Smooth muscle cell (in vitro differentiated cells): Measurements from ENCODE around the gene RFPL3. TPM values are rescaled to one million over a fixed set of nuclear protein-coding genes. Genes with fewer than 3 reads are reported as not detected.
A peak's percentile ranks its signal among the peaks of the same experiment; 100 is the strongest.

Experiments
- DNase-seq: peaks from one replicate; lab custom pipeline; 2025; ENCODE audit not compliant: unreplicated experiment; lab: John Stamatoyannopoulos, UW
- H2AFZ ChIP-seq: fragments of 200-600 bp; sonication (generic); 2 replicates; pipeline ENCODE4 v1.6.0; 2016; ENCODE audit warnings: antibody characterized with exemption, low read depth, mild to moderate bottlenecking
- H3F3A ChIP-seq: fragments of 200-600 bp; sonication (generic); 2 replicates; pipeline ENCODE4 v1.6.0; 2017; ENCODE audit warnings: antibody characterized with exemption, low read depth
- H3K27ac ChIP-seq: fragments of 200-600 bp; sonication (generic); 2 replicates; pipeline ENCODE4 v1.5.1; 2016; ENCODE audit warnings: low read depth, mild to moderate bottlenecking
- H3K27me3 ChIP-seq: fragments of 200-600 bp; sonication (generic); 2 replicates; pipeline ENCODE4 v1.6.1; 2016; ENCODE audit warnings: low read depth, mild to moderate bottlenecking
- H3K36me3 ChIP-seq: fragments of 200-600 bp; sonication (generic); 2 replicates; pipeline ENCODE4 v1.5.1; 2016; ENCODE audit warnings: low read depth
- H3K4me1 ChIP-seq: fragments of 200-600 bp; sonication (generic); 2 replicates; pipeline ENCODE4 v1.5.1; 2016; ENCODE audit warnings: low read depth
- H3K4me2 ChIP-seq: fragments of 200-600 bp; sonication (generic); 2 replicates; pipeline ENCODE4 v1.6.0; 2016; ENCODE audit warnings: mild to moderate bottlenecking
- H3K4me3 ChIP-seq: fragments of 200-600 bp; sonication (generic); 2 replicates; pipeline ENCODE4 v1.5.1; 2016; ENCODE audit warnings: mild to moderate bottlenecking
- H3K79me2 ChIP-seq: fragments of 200-600 bp; sonication (generic); 2 replicates; pipeline ENCODE4 v1.6.0; 2016; ENCODE audit warnings: low read depth, mild to moderate bottlenecking
- H3K9ac ChIP-seq: fragments of 200-600 bp; sonication (generic); 2 replicates; pipeline ENCODE4 v1.6.0; 2016; ENCODE audit warnings: low read depth
- H3K9me3 ChIP-seq: fragments of 200-600 bp; sonication (generic); replicated peaks from 2 replicates; pipeline ENCODE4 v1.5.1; 2016; ENCODE audit warnings: low read depth
- H4K20me1 ChIP-seq: fragments of 200-600 bp; sonication (generic); 2 replicates; pipeline ENCODE4 v1.6.0; 2016; ENCODE audit warnings: low read depth
- CTCF ChIP-seq: fragments of 200-600 bp; sonication (generic); IDR thresholded peaks from 2 replicates; pipeline ENCODE4 v1.5.1; 2017; ENCODE audit warnings: borderline replicate concordance, mild to moderate bottlenecking, antibody characterized with exemption; ENCODE audit not compliant: insufficient read depth, poor library complexity, severe bottlenecking
- WGBS: methylation state at CpG from one replicate; pipeline ENCODE4 v1.1.7; 2016; ENCODE audit warnings: low lambda C conversion rate; 5-methylcytosine and 5-hydroxymethylcytosine counted together
- polyA plus RNA-seq: library from polyadenylated mRNA; unstranded; fragments of >200 nt; fragmentation: Nextera tagmentation; extraction: Ambion mirVana; gene quantifications from 2 replicates; pipeline ENCODE4 v1.2.1, GENCODE V29; 2016
- total RNA-seq: library from RNA; depleted of rRNA; stranded (reverse); fragments of >200 nt; gene quantifications from 2 replicates; pipeline ENCODE4 v1.2.3, GENCODE V29; 2014

RFPL3 gene
- total and polyA plus RNA-seq, 2 experiments from 2014 or later, result 0.26 TPM; not detected in 1

DNA sequence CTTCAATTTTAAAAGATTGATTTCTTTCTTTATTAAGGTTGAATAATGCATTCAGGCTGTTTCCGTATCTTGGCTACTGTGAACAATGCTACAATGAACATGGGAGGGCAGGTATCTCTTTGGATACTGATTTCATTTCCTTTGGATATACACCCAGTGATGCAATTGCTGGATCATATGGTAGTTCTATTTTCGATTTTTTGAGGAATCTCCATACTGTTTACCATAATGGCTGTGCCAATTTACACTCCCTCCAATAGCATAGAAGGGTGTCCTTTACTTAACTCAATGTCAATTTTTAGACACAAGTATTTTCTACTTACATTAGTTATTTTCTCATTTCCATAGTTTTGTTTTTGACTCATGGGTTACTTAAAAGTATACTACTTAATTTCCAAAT is 46.4 kb downstream of the RFPL3 start:
- Histone ChIP-seq H3K4me3 (no peak overlapping the region), H3K9me3 (no peaks in the 10 kb centered on the region), H2AFZ (no peak overlapping the region), H3F3A (no peaks in the 10 kb centered on the region), H3K27me3 (no peaks in the 10 kb centered on the region), H3K36me3 (peaks cover 52% of the 10 kb centered on the region), H4K20me1 (no peaks in the 10 kb centered on the region), H3K4me1 (no peaks in the 10 kb centered on the region), H3K27ac (no peak overlapping the region), H3K79me2 (peaks cover 17% of the 10 kb centered on the region), H3K9ac (no peak overlapping the region), H3K4me2 (no peak overlapping the region)
- TF ChIP-seq CTCF, result no peak
- WGBS, result 96% methylated on average over 2 of the region's 2 CpGs
- no peak for DNase-seq

DNA sequence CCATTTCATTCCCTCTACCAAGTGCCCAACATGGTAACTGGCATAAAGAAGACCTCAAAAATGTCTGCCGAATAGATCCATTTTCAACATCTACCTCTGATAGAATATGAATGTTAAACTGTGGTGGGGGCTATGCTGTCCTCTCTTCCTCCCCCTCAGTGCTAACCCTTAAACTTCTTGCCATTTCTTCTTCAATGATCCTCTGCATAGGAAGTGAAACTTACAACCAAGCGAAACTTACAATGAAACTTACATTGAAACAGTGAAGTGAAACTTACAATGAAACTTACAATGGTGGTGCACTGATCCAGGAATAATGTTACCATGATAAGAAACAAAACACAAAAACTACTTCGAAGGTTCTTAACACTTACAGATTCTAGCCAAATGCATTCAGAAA is 49.6 kb downstream of the RFPL3 start:
- no peak for DNase-seq
- peaks cover 45% of the 10 kb centered on the region for H3K79me2 ChIP-seq
- over 99% methylated on average over 3 of the region's 3 CpGs for WGBS
- no peaks in the 10 kb centered on the region for H3F3A ChIP-seq
- no peaks in the 10 kb centered on the region for H3K9me3 ChIP-seq
- H3K9ac ChIP-seq, result no peak overlapping the region
- no peak overlapping the region for H3K27ac ChIP-seq
- TF ChIP-seq CTCF, result no peak
- H3K36me3 ChIP-seq, result peaks cover 33% of the 10 kb centered on the region
- no peak overlapping the region for H2AFZ ChIP-seq
- no peaks in the 10 kb centered on the region for H3K27me3 ChIP-seq
- H3K4me2 ChIP-seq, result no peak overlapping the region
- H3K4me3 ChIP-seq, result no peak overlapping the region
- peaks cover 15% of the 10 kb centered on the region for H3K4me1 ChIP-seq
- peaks cover 14% of the 10 kb centered on the region for H4K20me1 ChIP-seq

- WGBS, result 48% methylated on average over 2 of the region's 2 CpGs
- Histone ChIP-seq H3K9ac (no peak overlapping the region), H3K27ac (no peak overlapping the region), H4K20me1 (peaks cover 14% of the 10 kb centered on the region), H3K79me2 (peaks cover 45% of the 10 kb centered on the region), H3K4me3 (no peak overlapping the region), H3K27me3 (no peaks in the 10 kb centered on the region), H2AFZ (no peak overlapping the region), H3K4me2 (no peak overlapping the region), H3K4me1 (peaks cover 16% of the 10 kb centered on the region), H3K9me3 (no peaks in the 10 kb centered on the region), H3K36me3 (peaks cover 30% of the 10 kb centered on the region), H3F3A (no peaks in the 10 kb centered on the region)
- TF ChIP-seq CTCF, result no peak
- no peak for DNase-seq
Observed at GRCh38 chr22:32407936-32408335, 50.3 kb downstream of the RFPL3 start.

DNA sequence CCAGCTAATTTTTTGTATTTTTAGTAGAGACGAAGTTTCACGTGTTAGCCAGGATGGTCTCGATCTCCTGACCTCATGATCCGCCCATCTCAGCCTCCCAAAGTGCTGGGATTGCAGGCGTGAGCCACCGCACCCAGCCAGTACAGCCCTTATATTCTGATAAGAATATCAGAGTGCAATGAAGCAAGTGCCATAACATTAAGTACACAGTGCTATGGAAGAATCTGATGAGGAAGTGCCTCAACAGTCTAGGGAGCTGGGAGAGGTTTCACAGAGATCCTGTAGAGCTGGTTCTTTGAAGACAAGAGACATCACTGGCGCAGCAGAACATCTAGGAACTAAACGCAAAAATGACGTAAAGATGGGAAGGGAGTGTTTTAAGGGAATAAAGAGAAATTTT is 52.3 kb downstream of the RFPL3 start:
- H3F3A ChIP-seq, result no peaks in the 10 kb centered on the region
- H3K4me1 ChIP-seq, result peaks cover 16% of the 10 kb centered on the region
- no peaks in the 10 kb centered on the region for H3K27me3 ChIP-seq
- no peaks in the 10 kb centered on the region for H3K9me3 ChIP-seq
- peak overlapping the region; percentile 90 for H3K27ac ChIP-seq
- peak overlapping the region; percentile 1 for H3K4me3 ChIP-seq
- peaks cover 14% of the 10 kb centered on the region for H4K20me1 ChIP-seq
- H3K9ac ChIP-seq, result peak overlapping the region; percentile 38
- no peak for TF ChIP-seq CTCF
- no peak overlapping the region for H2AFZ ChIP-seq
- H3K79me2 ChIP-seq, result peaks cover 39% of the 10 kb centered on the region
- H3K36me3 ChIP-seq, result peaks cover 27% of the 10 kb centered on the region
- peak overlapping the region; percentile 83 for H3K4me2 ChIP-seq
- no peak for DNase-seq
- WGBS, result 93% methylated on average over 9 of the region's 9 CpGs
